GM12873 (cell line): ENCODE measurements around the gene WNT3.

Experiments used
- TF ChIP-seq, protein P1 (sequence below): IDR thresholded peaks from 2 replicates; pipeline ENCODE4 v1.5.1; 2012; ENCODE audit warnings: low read depth, mild to moderate bottlenecking, moderate library complexity, low read length, control low read depth; ENCODE audit not compliant: insufficient read depth; ENCODE audit errors: missing control alignments

WNT3 gene

DNA sequence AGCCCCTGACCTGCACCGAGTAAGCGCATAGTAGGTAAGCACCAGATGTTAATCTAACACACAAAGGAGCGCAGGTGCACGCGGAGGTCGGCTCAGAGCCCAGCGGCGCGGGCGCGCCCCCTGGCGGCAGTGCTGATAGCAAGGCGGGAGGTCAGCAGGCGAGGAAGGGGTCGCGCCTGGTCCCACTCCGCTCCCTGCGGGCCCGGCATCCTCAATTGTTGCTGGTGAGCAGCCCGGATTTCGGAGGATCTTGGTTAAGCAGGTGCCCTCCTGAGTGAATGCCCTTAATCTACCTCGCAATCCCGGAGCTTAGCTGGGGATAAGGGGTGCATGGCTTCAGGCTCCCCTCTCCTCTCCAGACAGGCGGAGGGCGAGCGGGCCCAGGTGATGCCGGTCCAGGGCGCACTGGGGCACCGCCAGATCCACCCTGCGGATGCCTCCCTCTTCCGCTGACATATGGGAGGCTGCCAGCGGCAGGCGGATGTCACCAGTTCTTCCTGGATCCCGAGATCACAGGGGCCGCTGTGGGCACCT, 4.0 kb upstream of the WNT3 start:
- TF ChIP-seq, protein P1, sequence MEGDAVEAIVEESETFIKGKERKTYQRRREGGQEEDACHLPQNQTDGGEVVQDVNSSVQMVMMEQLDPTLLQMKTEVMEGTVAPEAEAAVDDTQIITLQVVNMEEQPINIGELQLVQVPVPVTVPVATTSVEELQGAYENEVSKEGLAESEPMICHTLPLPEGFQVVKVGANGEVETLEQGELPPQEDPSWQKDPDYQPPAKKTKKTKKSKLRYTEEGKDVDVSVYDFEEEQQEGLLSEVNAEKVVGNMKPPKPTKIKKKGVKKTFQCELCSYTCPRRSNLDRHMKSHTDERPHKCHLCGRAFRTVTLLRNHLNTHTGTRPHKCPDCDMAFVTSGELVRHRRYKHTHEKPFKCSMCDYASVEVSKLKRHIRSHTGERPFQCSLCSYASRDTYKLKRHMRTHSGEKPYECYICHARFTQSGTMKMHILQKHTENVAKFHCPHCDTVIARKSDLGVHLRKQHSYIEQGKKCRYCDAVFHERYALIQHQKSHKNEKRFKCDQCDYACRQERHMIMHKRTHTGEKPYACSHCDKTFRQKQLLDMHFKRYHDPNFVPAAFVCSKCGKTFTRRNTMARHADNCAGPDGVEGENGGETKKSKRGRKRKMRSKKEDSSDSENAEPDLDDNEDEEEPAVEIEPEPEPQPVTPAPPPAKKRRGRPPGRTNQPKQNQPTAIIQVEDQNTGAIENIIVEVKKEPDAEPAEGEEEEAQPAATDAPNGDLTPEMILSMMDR, result peak; percentile 79

DNA sequence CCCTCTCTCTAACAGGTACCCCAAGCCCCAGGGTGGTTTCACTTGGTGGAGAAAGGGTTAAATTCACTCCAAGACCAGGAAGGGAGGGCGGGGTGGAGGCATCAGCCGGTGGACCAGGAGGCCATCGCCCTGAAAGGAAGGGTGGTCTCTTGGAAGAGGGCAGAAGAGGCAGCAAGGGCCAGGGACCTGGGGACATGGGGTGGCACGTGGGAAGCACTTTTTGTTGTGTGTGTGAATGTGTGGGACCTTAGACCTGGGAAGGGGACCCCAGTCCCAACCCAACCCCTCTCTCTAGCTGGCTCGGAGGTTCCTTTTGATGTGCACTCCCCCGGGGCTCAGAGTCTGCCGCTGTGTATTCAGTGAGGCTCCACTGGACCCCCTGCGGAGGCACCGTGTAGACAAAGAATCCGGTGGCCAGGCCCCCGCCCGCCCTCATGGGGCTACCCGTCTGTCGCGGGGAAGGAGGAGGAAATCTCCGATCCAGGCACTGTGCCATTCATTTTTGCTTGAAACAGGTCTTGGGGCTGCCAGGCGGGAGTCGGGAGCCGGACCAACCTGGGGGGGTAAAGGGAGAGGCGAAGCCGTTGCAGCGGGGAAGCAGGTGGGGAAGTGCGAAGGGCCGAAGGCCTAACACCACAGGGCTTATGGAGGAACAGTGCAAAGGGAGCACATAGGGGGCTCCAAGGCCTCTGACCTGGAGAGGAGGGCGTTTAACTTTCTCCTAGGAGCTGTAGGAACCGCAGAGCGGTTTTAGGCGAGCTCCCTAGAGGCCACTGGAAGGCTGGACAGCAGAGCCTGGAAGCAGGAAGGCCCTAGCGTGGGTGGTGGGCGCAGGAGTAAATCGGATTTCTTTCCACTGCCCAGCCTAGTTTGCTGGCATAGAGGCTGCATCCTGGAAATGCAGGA, 3.2 kb upstream of the WNT3 start:
- TF ChIP-seq, protein P1, result no peak

DNA sequence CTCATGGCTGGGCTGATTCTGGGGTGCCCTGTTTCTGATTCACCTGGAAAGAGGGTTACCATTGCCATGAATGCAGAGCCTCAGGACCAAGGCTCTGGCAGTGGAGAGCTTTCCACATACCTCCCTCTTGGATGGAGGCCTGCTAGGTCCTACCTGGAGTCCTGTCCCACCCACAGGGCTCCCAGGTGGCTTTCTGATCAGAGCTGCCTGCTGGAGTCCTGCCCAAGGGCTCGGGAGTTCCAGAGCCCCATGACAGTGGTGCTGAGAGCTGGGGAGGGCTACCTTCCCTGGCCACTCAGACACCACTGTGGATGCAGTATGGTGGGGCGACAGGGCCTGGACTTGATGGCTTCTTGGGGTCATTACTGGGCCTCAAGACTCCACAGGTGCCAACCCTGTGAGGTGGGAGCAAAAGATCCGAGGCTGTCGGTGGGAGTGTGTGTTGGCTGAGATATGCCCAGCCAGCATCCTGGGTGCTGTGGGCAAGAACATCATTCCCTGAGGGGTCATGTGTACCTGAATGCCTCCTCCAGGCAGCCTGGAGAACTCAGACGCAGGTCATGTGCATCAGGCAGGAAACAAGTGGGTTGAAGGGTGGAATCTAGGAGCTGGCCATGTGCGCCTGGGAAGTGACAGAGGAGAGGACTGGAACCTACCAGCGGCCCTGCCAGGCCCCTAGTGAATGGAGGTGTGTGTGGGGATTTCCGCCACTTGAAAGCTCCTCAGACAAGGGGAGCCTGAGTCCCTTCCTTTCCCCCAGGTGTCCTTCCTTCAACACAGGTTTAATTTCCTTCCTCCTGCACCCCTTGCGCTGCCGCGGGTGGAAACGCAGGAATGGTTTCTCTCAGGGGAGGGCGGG, 2.3 kb upstream of the WNT3 start:
- TF ChIP-seq, protein P1, result no peak

DNA sequence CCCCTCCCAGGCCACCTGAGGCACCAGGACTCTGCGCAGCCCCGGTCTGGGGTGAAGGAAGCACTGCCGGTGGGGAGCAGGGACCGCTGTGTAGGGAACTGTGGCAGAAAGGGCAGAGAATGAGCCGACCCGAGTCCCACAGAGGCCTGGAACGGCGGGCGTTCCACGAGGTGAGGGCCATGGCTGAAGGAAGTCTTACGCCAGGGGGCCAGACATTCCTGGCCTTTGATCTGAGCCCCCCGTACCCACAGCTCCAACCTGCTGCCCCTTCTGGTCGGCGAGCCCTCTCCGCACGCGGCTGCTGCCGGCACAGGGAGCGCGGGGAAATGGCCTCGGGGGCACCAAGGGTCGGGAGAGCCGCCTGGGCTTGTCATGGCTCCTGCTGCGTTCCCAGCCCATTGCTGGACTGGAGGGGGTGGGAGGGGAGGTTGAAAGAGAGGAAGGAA, 1.4 kb upstream of the WNT3 start:
- TF ChIP-seq, protein P1, result no peak

DNA sequence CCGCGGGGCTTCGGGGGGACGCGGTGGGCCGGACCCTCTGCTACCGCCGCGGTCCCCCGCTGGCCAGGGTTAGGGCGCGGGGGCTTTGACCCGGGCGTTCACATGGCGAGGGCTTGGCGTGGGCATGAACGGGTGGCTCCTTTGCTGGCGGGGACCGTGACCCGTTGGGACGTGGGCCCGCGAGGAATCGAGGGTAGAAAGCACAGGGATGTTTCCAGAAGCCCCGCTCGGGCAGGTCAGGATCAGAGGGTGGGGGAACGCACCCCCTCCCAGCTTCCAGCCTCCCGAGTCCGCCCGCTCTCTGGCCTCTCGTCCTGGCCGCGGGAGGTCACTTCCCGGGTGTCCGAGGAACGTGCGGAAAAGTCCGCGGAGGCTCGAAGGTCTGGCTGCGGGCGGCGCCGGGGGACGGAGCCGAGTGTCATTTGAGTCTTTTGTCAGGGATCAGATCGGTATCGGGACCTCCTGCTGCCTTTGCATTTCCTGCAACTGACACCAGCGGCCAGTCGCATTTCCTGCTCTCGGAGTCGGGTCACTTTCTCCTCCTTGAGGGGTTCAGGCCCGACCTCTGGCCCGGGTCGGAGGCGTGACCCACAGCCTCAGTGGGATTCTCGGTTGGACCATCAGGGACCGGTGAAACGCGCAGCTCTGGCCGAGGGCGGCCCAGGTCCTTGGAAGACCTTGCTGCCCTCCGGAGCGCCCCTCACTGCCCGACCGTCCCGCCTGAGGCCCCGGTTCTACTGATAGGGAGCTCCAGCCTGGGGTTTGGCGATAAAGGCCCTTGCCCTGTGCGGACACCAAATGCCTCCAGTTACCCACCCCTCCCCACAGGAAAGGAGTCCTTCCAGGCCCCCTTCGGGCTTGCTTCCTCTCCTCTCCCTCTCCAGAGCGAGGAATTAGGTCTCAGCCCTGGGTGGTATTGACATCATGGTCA, 702 bp upstream of the WNT3 start:
- TF ChIP-seq, protein P1, result no peak

DNA sequence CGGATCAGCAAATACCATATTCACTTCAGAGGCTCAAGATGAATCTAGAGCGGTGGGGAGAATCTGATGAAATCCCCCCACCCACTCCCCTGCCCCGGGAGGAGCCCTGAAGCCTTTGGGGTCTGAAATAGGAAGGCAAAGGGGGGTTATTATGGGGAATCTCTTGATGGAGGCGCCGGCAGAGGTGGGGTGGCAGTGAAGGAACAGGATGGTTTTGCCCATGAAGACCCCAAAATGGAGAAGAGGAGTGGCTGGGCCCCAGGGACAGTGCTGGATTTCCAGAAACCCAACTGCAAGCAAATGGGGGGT, 637 bp downstream of the WNT3 start:
- TF ChIP-seq, protein P1, result no peak
